ENCODE measurements around the gene GOPC.

GOPC gene

DNA sequence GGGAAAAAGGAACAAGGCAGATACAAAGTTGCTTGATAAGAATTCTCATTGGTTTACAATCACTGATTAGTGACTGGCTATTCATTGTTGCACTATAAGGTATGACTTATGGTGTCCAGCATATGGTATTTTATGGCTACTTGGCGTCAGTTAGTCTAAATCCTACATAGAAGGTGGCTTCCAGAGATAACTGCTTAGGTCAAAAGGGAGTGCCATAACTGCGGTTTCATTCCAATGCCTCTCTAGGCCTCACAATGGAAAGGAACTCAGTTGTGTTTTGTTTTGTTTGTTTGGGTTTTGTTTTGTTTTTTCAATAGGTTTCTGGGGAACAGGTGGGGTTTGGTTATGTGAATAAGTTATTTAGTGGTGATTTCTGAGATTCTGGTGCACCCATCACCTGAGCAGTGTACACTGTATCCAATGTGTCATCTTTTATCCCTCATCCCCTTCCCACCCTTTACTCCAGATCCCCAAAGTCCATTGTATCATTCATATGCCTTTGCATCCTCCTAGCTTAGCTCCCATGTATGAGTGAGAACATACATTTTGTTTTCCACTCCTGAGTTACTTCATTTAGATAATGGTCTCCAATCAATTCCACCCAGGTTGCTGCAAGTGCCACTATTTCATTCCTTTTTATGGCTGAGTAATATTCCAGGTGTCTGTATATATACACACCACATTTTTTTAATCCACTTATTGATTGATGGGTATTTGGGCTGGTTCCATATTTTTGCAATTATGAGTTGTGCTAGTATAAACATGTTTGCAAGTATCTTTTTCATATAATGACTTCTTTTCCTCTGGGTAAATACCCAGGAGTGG lies 7.0 kb downstream of the GOPC start:
- DNase-seq (ENCODE audit: low read depth) = no peak

DNA sequence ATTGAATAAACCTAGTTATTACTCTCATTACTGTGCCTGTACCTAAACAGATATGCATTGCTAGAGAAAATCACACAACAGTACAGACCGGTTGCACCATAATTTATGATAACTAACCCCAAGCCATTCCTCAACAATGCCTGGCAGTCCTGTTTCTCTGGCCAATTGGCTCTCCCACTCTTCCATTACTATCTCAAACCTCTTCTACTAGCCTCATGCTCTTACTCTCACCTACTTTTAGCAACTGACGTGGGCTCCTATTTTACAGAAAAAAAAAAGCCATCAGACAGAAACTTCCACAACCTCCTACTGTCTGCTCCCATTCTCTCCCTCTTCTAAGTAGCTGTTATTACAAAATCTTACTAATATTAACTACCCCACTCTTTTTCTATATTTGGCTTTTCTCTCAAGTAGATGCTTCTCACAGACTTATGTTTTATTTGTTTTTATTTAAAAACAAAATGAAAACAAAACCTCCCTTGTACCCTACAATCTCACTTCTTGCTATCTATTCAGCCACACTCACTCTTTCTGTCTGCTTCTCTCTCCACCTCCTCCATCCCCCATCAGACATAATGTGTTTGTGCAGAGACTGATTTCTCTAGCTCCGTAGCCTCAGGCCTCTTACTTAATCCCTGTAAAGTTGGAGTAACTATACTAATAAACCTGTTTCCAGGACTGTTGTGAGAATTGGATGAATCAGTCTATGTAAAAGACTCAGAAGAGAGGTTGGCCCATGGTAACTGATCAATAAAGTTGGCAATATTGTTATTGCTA lies 9.1 kb downstream of the GOPC start:
- DNase-seq (ENCODE audit: low read depth) = no peak

DNA sequence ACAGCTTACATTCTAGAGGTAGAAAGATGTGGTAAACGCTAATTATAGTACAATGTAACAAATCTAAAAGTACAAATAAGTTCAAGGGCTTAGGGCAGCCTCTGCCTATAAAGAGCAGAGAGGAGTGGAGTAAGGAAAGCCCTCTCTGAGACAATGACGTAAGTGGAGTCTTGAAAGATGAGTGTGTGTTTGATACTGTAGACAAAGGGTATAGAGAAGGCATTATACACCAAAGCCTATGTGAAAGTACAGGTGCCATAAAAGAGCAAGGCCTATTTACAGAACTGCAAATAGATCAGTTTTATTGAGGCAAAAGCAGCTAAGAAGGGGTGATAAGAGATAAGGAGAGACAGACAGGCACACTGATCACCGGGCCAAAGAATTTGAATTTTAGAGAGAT lies 10.9 kb downstream of the GOPC start:
- no peak for DNase-seq (ENCODE audit: low read depth)

DNA sequence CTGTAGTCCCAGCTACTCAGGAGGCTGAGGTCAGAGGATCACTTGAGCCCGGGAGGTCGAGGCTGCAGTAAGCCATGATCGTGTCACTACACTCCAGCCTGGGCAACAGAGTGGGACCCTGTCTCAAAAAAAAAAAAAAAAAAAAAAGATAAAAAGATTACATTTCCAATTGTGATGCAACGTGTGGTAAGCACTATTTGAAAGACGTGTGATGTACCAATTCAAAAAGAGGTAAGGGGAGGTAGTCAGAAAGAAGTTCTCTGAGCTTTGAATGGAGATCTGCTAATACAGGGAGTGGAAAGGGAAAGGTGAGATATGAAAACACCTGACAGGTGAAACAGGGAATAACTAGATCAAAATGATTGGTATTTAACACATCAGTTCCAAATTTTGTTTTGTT lies 11.9 kb downstream of the GOPC start:
- no peak for DNase-seq (ENCODE audit: low read depth)

DNA sequence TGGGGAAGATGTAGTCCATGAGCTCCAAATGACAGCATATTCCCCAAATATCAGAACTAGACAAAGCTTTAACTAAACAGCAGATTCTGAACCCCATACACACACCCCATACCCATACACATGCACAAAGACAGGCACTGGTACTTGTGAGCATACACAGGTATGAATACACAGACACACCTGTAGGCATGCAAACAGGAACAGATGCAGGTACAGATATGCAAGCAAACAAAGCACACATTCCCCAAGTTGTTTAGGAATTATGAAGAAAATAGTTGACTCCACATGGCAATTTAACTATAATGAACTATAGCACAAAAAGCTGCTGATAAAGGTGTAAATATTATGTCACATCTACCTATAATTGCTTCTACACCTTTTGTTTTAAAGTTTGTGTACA lies 16.7 kb downstream of the GOPC start:
- no peak for DNase-seq (ENCODE audit: low read depth)

DNA sequence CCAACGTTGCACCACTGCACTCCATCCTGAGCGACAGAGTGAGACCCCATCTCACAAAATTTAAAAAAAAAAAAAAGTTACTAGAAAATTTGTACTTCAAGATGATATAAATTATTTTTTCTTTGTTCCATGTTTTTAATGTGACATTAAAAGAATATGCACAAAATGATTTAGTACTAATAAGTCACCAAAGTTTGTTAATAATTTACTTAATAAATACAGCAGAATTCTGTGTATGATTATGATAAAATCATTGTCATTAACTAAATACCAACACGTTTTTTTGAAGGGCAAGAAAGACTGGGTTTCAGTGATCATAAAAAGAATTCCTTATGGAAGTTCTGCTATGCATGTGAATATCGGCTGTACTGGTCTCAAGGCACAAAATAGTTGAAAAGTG lies 28.1 kb downstream of the GOPC start:
- no peak for DNase-seq (ENCODE audit: low read depth)

DNA sequence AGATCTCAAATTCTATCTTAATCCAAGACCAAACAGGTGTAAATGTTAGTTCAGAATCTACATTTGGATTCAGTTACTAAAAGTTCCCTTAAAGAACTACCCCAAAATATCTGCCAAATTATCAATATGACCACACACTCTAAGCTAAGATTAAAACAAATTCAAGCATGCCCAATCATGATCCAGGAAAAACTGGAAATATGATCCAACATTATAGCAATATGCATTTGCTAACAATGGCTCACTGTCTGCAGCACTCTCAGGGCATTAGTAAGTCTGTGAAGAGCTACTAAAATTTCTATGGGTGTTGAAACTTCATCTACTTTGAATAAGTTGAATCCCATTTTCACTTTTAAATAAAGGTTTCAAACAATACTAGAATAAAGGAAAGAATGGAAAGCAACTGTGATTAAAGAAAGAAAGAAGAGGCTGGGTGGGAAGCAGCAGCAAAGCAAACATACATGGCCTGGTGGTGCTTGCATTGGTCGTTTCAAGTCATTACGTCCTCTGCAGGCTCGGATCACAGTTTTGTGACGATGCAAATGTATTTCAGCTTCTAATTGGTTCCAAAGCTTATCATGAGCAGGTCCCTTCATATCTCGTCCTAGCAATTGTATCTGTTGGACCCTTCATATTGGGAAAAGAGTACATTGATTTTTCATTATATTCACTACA lies 29.2 kb downstream of the GOPC start:
- DNase-seq (ENCODE audit: low read depth) = no peak

DNA sequence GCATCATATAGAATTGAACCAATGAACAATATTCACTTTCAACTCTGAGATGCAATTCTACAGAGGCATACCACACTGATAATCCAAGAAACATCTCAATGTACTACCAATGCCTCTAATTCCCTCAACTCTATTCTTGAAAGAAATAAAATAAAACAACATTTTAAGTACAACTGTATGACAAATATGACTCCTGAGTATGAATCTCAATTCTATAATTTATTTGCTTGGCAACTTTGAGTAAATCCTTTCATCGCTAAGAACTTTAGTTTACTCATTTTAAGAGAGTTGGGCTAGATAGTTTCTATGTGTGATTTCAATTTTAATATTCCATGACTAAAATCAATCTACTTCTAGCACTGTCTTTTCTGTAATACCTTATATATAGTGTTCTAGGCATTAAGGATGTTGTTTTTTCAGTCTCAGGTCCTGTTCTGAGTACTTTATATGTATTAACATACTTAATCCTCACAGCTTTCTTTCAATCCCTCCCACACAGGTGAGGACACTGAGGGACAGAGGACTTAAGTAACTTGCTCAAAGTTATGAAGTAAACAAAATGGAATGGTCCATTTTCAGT lies 33.4 kb downstream of the GOPC start:
- no peak for DNase-seq (ENCODE audit: low read depth)

DNA sequence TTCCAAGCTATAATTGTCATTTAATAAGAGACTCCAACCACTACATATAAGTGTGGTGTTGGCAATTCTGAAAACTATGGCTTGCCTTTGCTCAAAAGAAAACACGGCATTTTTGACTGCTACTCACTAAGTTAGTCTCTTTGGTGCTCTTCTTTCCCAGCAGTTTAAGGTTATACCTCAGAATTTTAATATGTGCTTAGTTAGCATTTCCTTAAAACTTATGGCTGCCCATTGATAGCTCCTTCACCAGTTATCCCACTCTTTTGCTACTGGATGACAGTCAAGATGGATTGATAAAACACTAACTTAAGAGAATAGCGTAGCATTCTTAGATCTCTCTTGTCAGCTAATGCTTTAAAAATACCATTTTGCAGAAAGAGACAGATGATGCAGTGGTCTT lies 34.1 kb downstream of the GOPC start:
- DNase-seq (ENCODE audit: low read depth) = no peak

DNA sequence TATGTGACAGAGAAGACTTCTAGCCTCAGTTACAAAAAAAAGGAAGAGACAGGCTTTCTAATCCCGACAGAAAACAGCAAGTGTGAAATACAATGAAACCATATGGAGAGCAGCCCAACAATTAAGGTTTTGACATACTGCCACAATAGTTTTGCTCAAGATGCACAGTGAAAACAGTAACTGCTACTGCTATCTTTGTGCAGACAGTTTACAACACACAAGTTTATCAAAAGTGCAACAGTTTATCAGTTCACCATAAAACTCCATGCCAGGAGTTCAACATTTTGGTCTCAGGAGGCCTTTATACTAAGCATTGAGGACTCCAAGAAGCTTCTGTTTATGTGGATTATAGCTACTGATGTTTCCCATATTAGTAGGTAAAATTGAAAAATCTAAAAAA lies 37.6 kb downstream of the GOPC start:
- DNase-seq (ENCODE audit: low read depth) = no peak

DNA sequence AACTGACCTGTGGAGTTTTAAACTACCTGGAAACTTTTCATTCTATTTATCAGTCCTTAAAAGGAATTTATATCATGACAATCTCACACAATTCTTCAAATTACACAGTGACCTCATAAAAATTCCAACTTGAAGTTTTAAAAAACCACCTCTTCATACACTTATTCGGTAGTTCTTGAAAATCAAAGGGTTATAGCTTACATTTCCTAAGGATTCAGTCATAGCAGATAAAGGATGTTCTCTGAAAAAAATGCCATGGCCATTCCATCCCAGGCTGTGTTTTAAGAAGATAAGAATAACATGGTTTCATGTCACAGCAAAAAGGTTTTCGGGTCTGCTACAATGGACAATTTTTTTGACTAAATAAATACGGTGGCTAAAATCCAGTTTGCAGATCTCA lies 41.2 kb downstream of the GOPC start:
- no peak for DNase-seq (ENCODE audit: low read depth)

DNA sequence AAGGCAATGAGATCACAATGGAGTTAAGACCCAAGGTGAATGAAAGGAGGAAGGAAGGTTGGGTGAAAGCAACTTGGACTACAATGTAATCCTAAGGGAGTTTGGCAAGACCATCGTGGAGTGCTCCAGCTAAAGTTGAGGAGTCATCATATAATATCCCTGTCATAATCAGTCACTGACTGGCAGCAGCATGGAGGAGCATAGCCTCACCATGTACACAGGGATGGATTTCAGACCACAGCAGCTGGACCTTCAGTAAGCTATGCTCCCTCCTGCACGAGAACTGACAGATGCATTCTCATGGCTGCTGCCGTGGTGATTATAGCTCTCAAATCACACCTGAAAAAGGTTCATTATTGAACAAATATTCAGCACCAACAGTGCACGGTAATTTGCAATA lies 43.0 kb downstream of the GOPC start:
- DNase-seq (ENCODE audit: low read depth) = no peak

DNA sequence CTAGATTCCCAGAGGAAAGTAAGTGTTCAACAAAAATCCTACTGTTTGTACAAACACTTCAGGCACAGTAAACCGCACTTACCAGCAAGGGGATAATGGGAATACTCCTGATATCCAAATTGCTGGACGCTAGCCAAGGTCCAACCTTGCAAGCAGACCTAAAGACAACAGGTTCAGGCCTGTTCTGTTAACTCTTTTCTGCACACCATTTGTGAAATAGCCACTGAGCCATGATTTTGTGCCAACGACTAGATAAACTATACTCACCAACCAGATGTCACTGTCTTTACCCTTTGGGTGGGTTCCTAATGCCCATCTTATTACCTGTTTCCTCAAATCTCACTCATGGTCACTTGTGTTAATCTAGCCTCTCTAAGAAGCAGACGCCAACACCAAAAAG lies 43.5 kb downstream of the GOPC start:
- no peak for DNase-seq (ENCODE audit: low read depth)

DNA sequence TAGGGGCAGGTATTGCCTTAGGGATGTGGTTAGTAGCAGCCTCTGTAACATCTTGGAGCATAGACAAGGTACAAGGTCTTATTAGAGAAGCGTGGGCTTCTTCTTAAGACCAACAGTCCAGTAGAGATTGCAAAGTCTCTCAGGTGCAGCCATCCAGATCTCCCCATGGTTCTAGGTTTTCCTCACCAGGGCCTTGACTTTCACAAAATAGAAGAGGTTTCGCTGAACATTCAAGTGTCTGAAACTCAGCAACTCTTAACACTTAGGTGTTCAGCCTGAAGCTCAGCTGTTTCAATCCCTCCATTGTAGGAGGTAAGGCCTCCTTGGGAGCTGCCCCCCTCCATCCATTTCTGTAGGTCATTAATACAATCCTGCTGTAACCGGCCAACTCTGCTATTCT lies 44.4 kb downstream of the GOPC start:
- no peak for DNase-seq (ENCODE audit: low read depth)

DNA sequence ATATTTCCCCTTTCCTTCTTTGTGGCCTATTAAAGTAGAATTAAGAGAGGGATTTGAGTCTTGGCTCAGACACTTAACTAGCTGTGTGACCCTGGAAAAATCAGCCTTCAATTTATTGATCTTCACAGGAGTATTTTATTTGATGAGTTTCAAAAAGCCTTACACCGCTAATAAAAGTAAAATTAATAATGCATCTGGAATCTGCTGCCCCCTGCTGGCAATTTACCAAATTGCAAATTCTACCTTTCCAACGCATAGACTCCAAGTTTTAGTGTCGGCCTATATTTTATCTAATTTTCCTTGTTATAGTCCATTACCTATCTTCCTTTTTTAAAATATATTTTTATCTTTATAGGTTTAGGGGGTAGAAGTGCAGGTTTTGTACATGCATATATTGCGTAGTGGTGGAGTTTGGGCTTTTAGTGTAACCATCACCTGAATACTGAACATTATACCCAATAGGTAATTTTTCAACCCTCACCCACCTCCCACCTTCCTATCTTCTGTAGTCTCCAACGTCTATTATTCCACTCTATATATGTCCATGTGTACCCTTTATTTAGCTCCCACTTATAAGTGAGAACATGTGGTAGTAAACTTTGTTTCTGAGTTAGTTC lies 46.3 kb downstream of the GOPC start:
- DNase-seq (ENCODE audit: low read depth) = no peak

DNA sequence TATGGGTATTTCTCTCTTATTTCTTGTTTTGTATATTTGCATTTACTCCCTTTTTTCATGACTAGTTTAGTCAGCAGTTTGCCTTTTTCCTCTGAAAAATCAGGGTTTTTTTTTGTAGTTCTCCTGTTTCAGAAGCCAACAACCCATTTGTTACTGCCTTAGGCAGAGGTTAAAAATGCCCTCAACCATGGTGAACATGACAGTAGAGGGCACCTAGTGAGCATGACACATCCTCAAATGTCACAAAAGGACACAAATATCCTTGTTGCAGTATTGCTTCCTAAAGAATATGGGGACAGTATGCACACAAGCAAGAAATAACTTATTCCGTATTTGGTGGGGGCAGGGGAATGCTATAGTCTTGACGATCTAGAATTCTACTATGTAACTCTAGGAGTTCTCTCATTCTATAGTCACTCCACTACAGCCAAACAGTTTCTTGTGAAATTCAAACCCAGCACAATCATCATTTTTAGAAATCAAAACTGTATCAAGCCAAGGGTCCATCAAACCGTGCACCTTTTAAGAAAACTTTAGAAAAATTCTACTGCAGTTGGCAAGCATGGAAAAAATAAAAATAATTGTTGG lies 47.0 kb downstream of the GOPC start:
- no peak for DNase-seq (ENCODE audit: low read depth)

DNA sequence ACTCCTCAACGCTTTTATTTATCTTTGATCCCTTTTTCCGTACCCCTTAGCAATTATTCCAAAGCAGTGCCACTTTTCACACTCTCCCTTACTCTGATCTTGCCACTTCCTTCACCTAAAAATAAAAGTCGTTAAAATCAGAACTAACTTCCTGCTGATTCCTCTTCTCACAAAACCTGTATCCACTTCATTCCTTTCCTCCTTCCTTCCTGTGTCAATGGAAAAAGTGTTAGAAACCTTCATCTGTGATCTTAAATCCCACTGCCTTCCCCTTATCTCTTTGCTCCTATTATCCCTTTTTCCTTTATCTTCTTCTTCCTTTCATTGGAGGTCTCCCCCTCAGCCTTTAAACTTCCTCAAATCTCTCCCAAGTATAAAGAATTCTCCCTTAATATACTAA lies 49.2 kb downstream of the GOPC start:
- no peak for DNase-seq (ENCODE audit: low read depth)

DNA sequence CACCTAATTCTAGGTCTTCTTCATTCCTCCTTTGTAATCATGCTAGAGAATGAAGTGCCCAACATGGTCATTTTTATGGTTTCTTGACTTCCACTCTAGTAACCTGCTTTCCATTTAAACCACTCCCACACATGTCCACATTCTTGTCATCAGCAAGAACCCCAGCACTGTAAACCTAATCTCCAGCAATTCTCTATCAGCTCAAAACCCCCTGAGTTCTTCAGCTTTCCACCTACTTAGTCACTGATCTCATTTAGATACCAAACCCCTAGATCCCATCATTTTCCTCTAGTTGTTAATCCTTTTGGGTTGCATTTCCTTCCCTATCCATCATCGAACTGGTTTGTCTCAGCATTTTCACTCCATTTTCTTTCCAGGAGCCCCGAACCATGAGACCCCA lies 49.7 kb downstream of the GOPC start:
- no peak for DNase-seq (ENCODE audit: low read depth)

DNA sequence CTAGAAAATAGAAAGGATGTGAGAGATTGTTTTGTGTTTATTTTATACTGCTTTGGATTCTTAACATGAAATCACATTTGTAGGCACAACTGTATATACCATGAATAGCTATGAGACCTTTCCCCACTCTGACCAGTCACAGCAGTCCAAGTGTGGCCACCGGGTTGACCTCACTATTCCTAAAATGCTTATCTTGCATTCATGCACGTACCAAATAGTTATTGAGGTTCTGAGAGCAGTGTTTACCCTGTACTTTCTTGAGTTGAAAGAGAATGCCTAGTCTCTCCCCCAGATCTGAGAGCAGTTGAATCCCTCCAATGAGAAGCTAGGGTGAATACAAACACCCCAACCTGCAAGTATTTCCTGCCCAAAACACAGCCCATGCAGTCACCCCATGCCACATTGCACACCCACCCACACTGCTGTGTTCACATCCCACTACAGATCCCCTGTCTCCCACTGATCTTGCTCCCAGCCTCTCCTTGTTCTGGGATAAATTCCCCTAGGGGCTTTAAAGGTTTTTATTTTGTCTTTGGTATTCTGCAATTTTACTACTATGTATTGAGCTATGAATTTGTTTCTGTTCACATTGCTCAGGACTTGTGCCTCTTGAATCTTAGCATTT lies 51.6 kb downstream of the GOPC start:
- no peak for DNase-seq (ENCODE audit: low read depth)

DNA sequence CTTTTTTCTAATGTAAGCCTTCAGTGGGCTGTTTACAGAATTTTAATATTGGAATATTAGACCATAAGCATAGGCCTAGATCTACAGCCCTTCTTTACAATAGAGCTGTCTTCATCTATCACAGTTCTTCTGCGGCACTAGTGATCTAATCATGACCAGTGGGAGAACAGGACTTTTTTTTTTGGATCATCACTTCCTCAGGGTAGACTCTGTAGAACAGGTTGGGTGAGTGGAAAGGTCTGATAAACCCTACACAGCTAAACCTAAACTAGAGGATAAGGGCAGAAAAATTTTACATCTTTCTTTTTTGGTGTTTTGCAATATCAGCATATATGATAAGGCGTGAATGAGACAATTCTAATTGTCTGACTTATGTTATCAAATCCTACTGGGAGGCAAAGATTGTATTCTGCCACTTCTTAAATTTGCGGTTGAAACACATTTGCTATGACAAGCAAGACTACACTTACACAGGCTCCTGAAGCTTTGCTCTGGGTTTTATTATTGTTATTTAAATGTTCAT lies 52.2 kb downstream of the GOPC start:
- DNase-seq (ENCODE audit: low read depth) = no peak

DNA sequence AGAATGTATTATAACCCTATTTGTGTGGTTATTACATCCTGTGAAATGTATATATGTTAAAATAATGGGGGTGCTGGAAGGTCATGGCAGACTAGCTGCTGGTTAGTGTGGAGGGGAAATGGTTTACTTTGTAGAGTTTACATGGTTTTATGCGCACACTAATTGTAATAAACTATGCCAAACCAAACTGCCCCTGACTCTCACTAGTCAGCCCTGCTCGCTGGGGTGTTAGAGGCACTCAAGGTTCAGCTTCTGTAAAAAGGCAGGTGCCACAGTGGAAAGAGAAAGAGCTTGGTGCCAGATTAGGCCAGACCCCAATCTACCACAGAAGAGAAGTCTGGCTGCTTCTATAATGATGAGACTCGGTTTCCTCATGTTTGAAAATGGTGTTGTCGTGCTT lies 52.7 kb downstream of the GOPC start:
- no peak for DNase-seq (ENCODE audit: low read depth)
